AG08396 (cell line): ENCODE measurements around the gene IQCK.
"Not testable (repeated sequence)": the region's sequence is repeated elsewhere in the genome, so short reads cannot be mapped to it uniquely, and the experiment has no call there.

Experiments used
- DNase-seq: peaks from one replicate; pipeline ENCODE4 v3.0.0; 2012; ENCODE audit warnings: low spot score, mixed read lengths

The IQCK gene

GRCh38 chr16:19699472-19699871 lies 18.6 kb upstream of the IQCK start:
- no peak for DNase-seq

- peak; percentile 48 for DNase-seq
Observed at GRCh38 chr16:19700319-19700781, 17.7 kb upstream of the IQCK start.

GRCh38 chr16:19701091-19701490 lies 17.0 kb upstream of the IQCK start:
- DNase-seq, result no peak

- DNase-seq, result no peak
Observed at GRCh38 chr16:19703172-19703889, 14.7 kb upstream of the IQCK start.

GRCh38 chr16:19704321-19705145 lies 13.5 kb upstream of the IQCK start:
- peak; percentile 67 for DNase-seq

GRCh38 chr16:19705146-19705501 lies 12.9 kb upstream of the IQCK start:
- DNase-seq, result no peak

- DNase-seq, result no peak
Observed at GRCh38 chr16:19705843-19706242, 12.2 kb upstream of the IQCK start.

GRCh38 chr16:19706846-19707245 lies 11.2 kb upstream of the IQCK start:
- DNase-seq, result no peak

- DNase-seq, result no peak
Observed at GRCh38 chr16:19707569-19708295, 10.3 kb upstream of the IQCK start.

GRCh38 chr16:19708296-19709205 lies 9.5 kb upstream of the IQCK start:
- no peak for DNase-seq

GRCh38 chr16:19709381-19710136 lies 8.5 kb upstream of the IQCK start:
- DNase-seq, result no peak

GRCh38 chr16:19710191-19710908 lies 7.7 kb upstream of the IQCK start:
- no peak for DNase-seq

GRCh38 chr16:19710991-19711545 lies 7.0 kb upstream of the IQCK start:
- DNase-seq, result no peak

- DNase-seq, result no peak
Observed at GRCh38 chr16:19711643-19712042, 6.4 kb upstream of the IQCK start.

GRCh38 chr16:19712418-19713058 lies 5.5 kb upstream of the IQCK start:
- no peak for DNase-seq

GRCh38 chr16:19713697-19714096 lies 4.4 kb upstream of the IQCK start:
- no peak for DNase-seq

- DNase-seq, result no peak
Observed at GRCh38 chr16:19715566-19715965, 2.5 kb upstream of the IQCK start.

GRCh38 chr16:19716183-19716582 lies 1.9 kb upstream of the IQCK start:
- DNase-seq, result no peak

GRCh38 chr16:19716728-19717127 lies 1.3 kb upstream of the IQCK start:
- not testable (repeated sequence) for DNase-seq
